ENCODE results near the gene COLGALT1. TPM values are rescaled to one million over a fixed set of nuclear protein-coding genes. Genes with fewer than 3 reads are reported as not detected.

Gene COLGALT1
- total RNA-seq, 1 experiment from 2014 or later: 48.5 TPM

DNA sequence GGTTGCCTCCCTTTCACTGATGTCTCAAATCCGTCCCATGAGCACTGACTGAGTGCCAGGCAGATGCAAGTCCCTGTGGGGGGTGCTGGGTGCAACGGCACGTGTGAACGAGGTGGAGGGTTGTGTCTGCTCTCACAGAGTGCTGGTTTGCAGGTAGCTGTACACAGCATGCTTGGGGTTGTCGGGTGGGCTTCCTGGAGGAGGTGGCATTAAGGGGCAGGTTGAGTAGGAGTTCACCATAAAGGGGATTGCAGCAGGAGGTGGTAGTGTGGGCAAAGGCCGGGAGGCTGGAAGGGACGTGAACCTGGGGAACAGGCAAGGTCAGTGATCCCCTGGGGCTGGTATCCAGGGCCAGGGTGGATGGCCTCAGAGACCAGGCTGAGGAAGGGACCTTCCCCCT, 17.2 kb downstream of the COLGALT1 start:
- Mint-ChIP-seq H3K9me3 (no peaks in the 10 kb centered on the region), H3K4me1 (peaks cover 4 to 5% of the 10 kb centered on the region in 2 experiments), H3K27ac (no peak overlapping the region; a peak in 1 of 7 replicates), H3K36me3 (ENCODE audit: insufficient read depth in 1 of 3, low read depth in 3 of 3) (peaks cover 21 to 37% (median 32%) of the 10 kb centered on the region in 3 experiments; a peak in 6 of 7 replicates), H3K27me3 (ENCODE audit: low read depth) (no peaks in the 10 kb centered on the region), H3K4me3 (no peak overlapping the region)
- Histone ChIP-seq H2BK15ac (ENCODE audit: low read depth, low read length) (no peak overlapping the region), H3K4ac (ENCODE audit: low read depth, low read length) (no peak overlapping the region), H2AK5ac (ENCODE audit: insufficient read length, low read length) (no peak overlapping the region), H3K27me3 (ENCODE audit: insufficient read depth, low read length) (no peaks in the 10 kb centered on the region), H3K79me1 (ENCODE audit: insufficient read depth, low read depth, low read length, poor library complexity, severe bottlenecking) (no peaks in the 10 kb centered on the region), H3K23me2 (ENCODE audit: insufficient read length, low read depth, low read length, poor library complexity, severe bottlenecking) (peaks cover 3% of the 10 kb centered on the region), H3K9me3 (ENCODE audit: control insufficient read depth, low read depth, low read length) (no peaks in the 10 kb centered on the region), H2BK5ac (ENCODE audit: insufficient read length, low read length) (no peak overlapping the region), H3K56ac (ENCODE audit: insufficient read length, low read depth, low read length) (no peak overlapping the region), H2BK20ac (ENCODE audit: low read depth, low read length, poor library complexity, severe bottlenecking) (no peak overlapping the region), H3K9ac (ENCODE audit: extremely low read depth, insufficient read length, low read length) (no peak overlapping the region), H2AFZ (ENCODE audit: low read length) (no peak overlapping the region), H3K14ac (ENCODE audit: insufficient read depth, low read length) (no peak overlapping the region; the same call in 1 of the 2 replicates), H4K20me1 (ENCODE audit: control insufficient read depth, insufficient read depth, insufficient read length) (no peaks in the 10 kb centered on the region), H3K23ac (ENCODE audit: insufficient read length, low read depth, low read length) (no peak overlapping the region), H3T11ph (ENCODE audit: low read length) (no peak overlapping the region), H4K5ac (ENCODE audit: insufficient read length, low read depth, low read length) (no peak overlapping the region), H2BK120ac (ENCODE audit: low read depth, low read length, poor library complexity, severe bottlenecking) (no peak overlapping the region), H3K4me2 (ENCODE audit: insufficient read depth, insufficient read length, low read length) (no peak overlapping the region), H3K4me1 (ENCODE audit: insufficient read depth, low read length) (no peaks in the 10 kb centered on the region), H3K18ac (ENCODE audit: insufficient read length, low read depth, low read length) (no peak overlapping the region), H4K91ac (ENCODE audit: insufficient read length, low read depth, low read length) (no peak overlapping the region), H2BK12ac (ENCODE audit: insufficient read length, low read depth, low read length) (no peak overlapping the region), H3K27ac (ENCODE audit: insufficient read length, low read depth, low read length) (no peak overlapping the region), H3K79me2 (ENCODE audit: insufficient read depth, low read length) (no peaks in the 10 kb centered on the region), H4K8ac (replicated peaks; ENCODE audit: insufficient read length, low read depth, low read length) (no peak overlapping the region)
- TF ChIP-seq, protein P1, sequence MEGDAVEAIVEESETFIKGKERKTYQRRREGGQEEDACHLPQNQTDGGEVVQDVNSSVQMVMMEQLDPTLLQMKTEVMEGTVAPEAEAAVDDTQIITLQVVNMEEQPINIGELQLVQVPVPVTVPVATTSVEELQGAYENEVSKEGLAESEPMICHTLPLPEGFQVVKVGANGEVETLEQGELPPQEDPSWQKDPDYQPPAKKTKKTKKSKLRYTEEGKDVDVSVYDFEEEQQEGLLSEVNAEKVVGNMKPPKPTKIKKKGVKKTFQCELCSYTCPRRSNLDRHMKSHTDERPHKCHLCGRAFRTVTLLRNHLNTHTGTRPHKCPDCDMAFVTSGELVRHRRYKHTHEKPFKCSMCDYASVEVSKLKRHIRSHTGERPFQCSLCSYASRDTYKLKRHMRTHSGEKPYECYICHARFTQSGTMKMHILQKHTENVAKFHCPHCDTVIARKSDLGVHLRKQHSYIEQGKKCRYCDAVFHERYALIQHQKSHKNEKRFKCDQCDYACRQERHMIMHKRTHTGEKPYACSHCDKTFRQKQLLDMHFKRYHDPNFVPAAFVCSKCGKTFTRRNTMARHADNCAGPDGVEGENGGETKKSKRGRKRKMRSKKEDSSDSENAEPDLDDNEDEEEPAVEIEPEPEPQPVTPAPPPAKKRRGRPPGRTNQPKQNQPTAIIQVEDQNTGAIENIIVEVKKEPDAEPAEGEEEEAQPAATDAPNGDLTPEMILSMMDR (conservative IDR thresholded peaks at IDR 0.05): no peak
- DNase-seq: no peak
- no CpG with 5 or more reads among the region's 7 CpGs for WGBS (ENCODE audit: extremely low coverage, insufficient read length, low lambda C conversion rate)
